Astrocyte of the spinal cord (primary cell): Measurements from ENCODE around the gene SEMA3B.
A peak's percentile ranks its signal among the peaks of the same experiment; 100 is the strongest.
"Not testable (repeated sequence)": the region's sequence is repeated elsewhere in the genome, so short reads cannot be mapped to it uniquely, and the experiment has no call there.

Experiments used
- DNase-seq: peaks from one replicate; pipeline ENCODE4 v3.0.0; 2011; ENCODE audit warnings: low read depth, low spot score
- H3K4me3 ChIP-seq: 2 replicates; pipeline ENCODE4 v1.5.1; 2011; ENCODE audit warnings: low read depth, mild to moderate bottlenecking, low read length, moderate library complexity
- in situ Hi-C: cut with HindIII; loops from 2 replicates; pipeline ENCODE4 v1.10.0; 2017; ENCODE audit warnings: low sequenced_read_pairs
- TF ChIP-seq, protein P1 (sequence below): IDR thresholded peaks from 2 replicates; pipeline ENCODE4 v1.5.1; 2012; ENCODE audit warnings: low read depth, mild to moderate bottlenecking, low read length, inconsistent platforms

SEMA3B gene

DNA sequence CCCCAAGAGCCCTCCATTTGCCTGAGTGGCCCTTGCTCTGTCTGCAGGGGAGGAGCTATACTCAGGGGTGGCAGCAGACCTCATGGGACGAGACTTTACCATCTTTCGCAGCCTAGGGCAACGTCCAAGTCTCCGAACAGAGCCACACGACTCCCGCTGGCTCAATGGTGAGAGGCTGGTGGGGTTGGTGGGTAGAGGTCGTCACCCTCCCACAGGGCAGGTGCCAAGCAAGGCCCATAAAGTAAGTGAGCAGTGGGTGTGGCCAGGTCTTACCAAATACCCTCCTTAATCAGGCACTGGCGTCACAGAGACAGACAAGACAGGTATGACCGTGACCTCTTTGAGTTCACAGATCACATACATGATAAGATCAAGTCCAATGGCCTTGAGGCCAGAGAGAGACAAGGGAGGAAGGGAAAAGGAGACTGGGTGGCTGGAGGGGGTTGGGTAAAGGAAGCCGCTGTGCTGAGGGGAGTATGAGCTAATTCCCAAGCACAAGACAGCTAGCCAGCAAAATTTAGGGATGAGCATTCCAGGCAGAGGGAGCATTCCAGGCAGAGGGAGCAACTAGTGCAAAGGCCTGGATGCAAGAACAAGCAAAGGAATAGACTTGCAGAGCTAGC is 2.5 kb downstream of the SEMA3B start:
- TF ChIP-seq, protein P1, sequence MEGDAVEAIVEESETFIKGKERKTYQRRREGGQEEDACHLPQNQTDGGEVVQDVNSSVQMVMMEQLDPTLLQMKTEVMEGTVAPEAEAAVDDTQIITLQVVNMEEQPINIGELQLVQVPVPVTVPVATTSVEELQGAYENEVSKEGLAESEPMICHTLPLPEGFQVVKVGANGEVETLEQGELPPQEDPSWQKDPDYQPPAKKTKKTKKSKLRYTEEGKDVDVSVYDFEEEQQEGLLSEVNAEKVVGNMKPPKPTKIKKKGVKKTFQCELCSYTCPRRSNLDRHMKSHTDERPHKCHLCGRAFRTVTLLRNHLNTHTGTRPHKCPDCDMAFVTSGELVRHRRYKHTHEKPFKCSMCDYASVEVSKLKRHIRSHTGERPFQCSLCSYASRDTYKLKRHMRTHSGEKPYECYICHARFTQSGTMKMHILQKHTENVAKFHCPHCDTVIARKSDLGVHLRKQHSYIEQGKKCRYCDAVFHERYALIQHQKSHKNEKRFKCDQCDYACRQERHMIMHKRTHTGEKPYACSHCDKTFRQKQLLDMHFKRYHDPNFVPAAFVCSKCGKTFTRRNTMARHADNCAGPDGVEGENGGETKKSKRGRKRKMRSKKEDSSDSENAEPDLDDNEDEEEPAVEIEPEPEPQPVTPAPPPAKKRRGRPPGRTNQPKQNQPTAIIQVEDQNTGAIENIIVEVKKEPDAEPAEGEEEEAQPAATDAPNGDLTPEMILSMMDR = no peak
- DNase-seq = no peak
- H3K4me3 ChIP-seq = no peak overlapping the region
- in situ Hi-C loops = no loop called here

DNA sequence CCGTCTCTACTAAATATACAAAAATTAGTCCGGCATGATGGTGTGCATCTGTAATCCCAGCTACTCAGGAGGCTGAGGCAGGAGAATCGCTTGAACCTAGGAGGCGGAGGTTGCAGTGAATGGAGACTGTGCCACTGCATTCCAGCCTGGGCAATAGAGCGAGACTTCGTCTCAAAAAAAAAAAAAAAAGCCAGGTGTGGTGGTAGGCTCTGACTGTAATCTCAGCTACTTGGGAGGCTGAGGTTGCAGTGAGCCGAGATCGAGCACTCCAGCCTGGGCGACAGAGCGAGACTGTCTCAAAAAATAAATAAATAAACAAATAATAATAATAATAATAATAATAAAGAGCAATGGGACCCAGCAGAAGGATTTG is 3.6 kb downstream of the SEMA3B start:
- H3K4me3 ChIP-seq, in situ Hi-C loops, DNase-seq: not testable (repeated sequence)

DNA sequence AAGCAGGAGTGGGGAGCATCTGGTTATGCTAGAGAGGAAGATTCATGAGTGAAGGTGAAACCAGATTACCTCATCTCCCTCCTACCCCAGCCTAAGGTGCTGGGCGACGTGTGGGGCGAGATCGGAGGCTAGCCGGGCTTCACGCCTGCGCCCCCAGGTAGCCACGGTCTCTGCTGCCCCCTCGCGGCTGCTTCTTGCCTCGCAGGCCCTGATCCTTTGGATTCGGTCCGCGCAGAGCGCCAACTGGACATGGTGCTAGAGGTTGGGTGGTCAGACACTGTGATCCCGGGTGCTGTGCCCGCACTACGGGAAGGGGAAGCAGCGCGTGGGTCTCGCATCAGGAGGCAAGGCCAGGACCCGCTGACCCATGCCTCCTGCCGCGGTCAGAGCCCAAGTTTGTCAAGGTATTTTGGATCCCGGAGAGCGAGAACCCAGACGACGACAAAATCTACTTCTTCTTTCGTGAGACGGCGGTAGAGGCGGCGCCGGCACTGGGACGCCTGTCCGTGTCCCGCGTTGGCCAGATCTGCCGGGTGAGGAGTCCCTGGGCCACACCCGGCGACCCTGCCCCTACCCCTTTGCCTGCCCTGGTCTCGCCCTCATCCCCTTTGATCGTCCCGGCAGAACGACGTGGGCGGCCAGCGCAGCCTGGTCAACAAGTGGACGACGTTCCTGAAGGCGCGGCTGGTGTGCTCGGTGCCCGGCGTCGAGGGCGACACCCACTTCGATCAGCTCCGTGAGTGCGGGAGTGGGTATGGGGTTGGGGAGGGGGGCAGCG is 4.2 kb downstream of the SEMA3B start:
- H3K4me3 ChIP-seq = peak overlapping the region; percentile 22
- peak; percentile 67 for DNase-seq
- TF ChIP-seq, protein P1 = peak; percentile 96
- in situ Hi-C loops = no loop called here

DNA sequence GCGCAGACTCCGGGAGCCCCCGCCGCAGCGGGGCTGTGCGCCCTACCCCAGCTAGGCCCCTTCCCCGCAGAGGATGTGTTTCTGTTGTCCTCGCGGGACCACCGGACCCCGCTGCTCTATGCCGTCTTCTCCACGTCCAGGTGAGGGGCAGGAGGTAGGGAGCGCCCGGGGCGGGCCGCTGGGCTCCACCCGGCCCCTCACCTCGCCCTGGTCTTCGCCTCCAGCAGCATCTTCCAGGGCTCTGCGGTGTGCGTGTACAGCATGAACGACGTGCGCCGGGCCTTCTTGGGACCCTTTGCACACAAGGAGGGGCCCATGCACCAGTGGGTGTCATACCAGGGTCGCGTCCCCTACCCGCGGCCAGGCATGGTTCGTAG is 4.7 kb downstream of the SEMA3B start:
- TF ChIP-seq, protein P1 = no peak
- H3K4me3 ChIP-seq = no peak overlapping the region
- no peak for DNase-seq
- in situ Hi-C loops = no loop called here

DNA sequence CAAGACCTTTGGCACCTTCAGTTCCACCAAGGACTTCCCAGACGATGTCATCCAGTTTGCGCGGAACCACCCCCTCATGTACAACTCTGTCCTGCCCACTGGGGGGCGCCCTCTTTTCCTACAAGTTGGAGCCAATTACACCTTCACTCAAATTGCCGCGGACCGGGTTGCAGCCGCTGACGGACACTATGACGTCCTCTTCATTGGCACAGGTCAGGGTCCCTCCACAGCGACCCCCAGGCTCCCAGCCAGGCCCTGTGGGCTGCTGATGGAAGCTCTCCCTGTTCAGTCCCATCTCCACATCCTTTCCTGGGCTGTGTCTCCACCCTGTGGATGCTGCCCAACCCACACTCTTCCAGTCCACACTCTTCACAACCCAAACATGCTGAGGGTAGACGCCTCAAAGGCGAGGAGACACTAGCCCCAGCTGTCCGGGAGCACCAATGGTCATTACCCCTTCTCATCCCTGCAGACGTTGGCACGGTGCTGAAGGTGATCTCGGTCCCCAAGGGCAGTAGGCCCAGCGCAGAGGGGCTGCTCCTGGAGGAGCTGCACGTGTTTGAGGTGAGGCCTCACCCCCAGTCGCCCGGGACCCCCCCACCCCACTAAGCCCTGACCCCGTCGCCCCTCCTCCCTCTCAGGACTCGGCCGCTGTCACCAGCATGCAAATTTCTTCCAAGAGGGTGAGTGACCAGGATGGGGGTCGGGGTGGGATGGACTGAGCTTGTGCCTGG is 5.6 kb downstream of the SEMA3B start:
- peak; percentile 49 for DNase-seq
- in situ Hi-C loops = no loop called here
- no peak overlapping the region for H3K4me3 ChIP-seq
- TF ChIP-seq, protein P1 = peak; percentile 69

DNA sequence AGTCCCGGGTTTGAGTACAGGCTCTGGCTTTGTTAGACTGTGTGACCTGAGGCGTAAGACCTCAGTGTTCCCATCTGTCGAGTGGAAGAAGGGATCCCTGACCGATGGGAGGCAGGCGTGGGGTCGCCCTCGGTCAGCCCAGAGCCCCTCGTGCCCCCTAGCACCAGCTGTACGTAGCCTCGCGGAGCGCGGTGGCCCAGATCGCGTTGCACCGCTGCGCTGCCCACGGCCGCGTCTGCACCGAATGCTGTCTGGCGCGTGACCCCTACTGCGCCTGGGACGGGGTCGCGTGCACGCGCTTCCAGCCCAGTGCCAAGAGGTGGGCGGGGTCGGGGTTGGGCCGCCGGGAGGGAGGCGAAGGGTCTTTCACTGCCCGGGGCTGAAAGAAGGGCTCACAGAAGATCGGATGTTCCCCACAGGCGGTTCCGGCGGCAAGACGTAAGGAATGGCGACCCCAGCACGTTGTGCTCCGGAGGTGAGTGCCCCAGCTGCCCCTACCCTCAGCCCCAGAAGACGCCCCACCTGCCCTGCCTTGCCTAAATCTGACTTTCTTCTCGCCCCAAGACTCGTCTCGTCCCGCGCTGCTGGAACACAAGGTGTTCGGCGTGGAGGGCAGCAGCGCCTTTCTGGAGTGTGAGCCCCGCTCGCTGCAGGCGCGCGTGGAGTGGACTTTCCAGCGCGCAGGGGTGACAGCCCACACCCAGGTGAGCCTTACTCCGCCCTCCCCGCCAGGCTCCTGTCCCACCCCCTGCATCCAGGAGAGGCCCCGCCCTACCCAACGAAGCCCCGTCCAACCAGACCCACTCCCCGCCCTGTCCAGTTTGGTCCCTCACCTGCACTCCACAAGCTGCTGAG is 6.4 kb downstream of the SEMA3B start:
- in situ Hi-C loops = no loop called here
- no peak for DNase-seq
- no peak overlapping the region for H3K4me3 ChIP-seq
- TF ChIP-seq, protein P1 = no peak
